ENCODE data around the gene GPC2. TPM values are rescaled to one million over a fixed set of nuclear protein-coding genes. Genes with fewer than 3 reads are reported as not detected.
"Not testable (repeated sequence)": the region's sequence is repeated elsewhere in the genome, so short reads cannot be mapped to it uniquely, and the experiment has no call there.

Gene GPC2
- total RNA-seq (1 to 10 TPM; 2.0 to 5.6 (median 3.1) TPM), polyA plus RNA-seq (1 to 10 TPM in 1 of 2 donors, under 1 TPM in 1; 0.25 to 2.9 TPM)
- long read RNA-seq, donor 1, partial matches to known transcripts = 1 of 1 reads
- long read RNA-seq, donor 1, other reads (novel, unspliced or antisense) = 0 of 1 reads
- long read RNA-seq, donor 2, partial matches to known transcripts = 0 of 3 reads
- long read RNA-seq, donor 2, other reads (novel, unspliced or antisense) = 0 of 3 reads
- long read RNA-seq, donor 3 = 0 reads

GRCh38 chr7:100177045-100178001, at the start of gene GPC2, which contains the start of gene STAG3:
TSS of gene GPC2 (minus strand) at chr7:100177381. CDS start at chr7:100177199, 182 bp downstream.
TSS of gene STAG3 (plus strand) at chr7:100177918. CDS start at chr7:100180557, 2,639 bp downstream.
- H3K27ac ChIP-seq = no peak within 1 kb of the TSS
- peak within 1 kb of the TSS; percentile 43 for H3K4me3 ChIP-seq
- no peaks in the 10 kb centered on the region for H3K9me3 ChIP-seq
- TF ChIP-seq POLR2A (IDR thresholded peaks at IDR 0.05) (no peak), CTCF (IDR thresholded peaks at IDR 0.05) (no peak), EP300 (IDR thresholded peaks at IDR 0.05) (no peak)
- no peaks in the 10 kb centered on the region for H3K4me1 ChIP-seq (ENCODE audit: insufficient read depth)
- H3K27me3 ChIP-seq = no peaks in the 10 kb centered on the region
- H3K36me3 ChIP-seq = no peaks in the 10 kb centered on the region
- intact Hi-C loops (cut with DNase I) = no loop called here
- peak; percentile 92 to 98 (median 96) for DNase-seq
- 1 to 6% (median 3%) methylated on average over 72 to 78 of the region's 78 CpGs for WGBS, 3 donors

- intact Hi-C loops (cut with DNase I) = loop anchor here in 1 of 4 donors (5.0 kb wide), 1 partner anchor 93 kb away; no protein-coding TSS in a partner anchor
- DNase-seq; H3K27me3 ChIP-seq; H3K4me3 ChIP-seq; H3K4me1 ChIP-seq (ENCODE audit: insufficient read depth); H3K27ac ChIP-seq; H3K36me3 ChIP-seq; H3K9me3 ChIP-seq: not testable (repeated sequence)
- 88 to 92% (median 89%) methylated on average over 6 of the region's 6 CpGs for WGBS, 3 donors
These were observed 47.7 kb upstream of the GPC2 start for GRCh38 chr7:100224891-100225290.

- H3K4me1 ChIP-seq (ENCODE audit: insufficient read depth); DNase-seq; H3K27me3 ChIP-seq; H3K9me3 ChIP-seq; H3K27ac ChIP-seq; H3K4me3 ChIP-seq; H3K36me3 ChIP-seq: not testable (repeated sequence)
- WGBS, 3 donors = 91 to 94% (median 94%) methylated on average over 17 of the region's 17 CpGs
- intact Hi-C loops (cut with DNase I) = loop anchor here in 1 of 4 donors (5.0 kb wide), 1 partner anchor 91 kb away; no protein-coding TSS in a partner anchor
These were observed 46.3 kb upstream of the GPC2 start for GRCh38 chr7:100223376-100223927.

GRCh38 chr7:100222445-100223132, 45.4 kb upstream of the GPC2 start:
- H3K36me3 ChIP-seq = no peaks in the 10 kb centered on the region
- TF ChIP-seq CTCF (IDR thresholded peaks at IDR 0.05) (no peak), EP300 (IDR thresholded peaks at IDR 0.05) (no peak), POLR2A (IDR thresholded peaks at IDR 0.05) (no peak)
- H3K4me3 ChIP-seq = no peak overlapping the region
- no peaks in the 10 kb centered on the region for H3K27me3 ChIP-seq
- H3K27ac ChIP-seq = no peak overlapping the region
- no peaks in the 10 kb centered on the region for H3K4me1 ChIP-seq (ENCODE audit: insufficient read depth)
- no peak for DNase-seq
- intact Hi-C loops (cut with DNase I) = loop anchor here in 1 of 4 donors (5.0 kb wide), 1 partner anchor 90 kb away; no protein-coding TSS in a partner anchor
- no peaks in the 10 kb centered on the region for H3K9me3 ChIP-seq
- 92 to 93% (median 93%) methylated on average over 13 of the region's 13 CpGs for WGBS, 3 donors
